ENCODE data around the gene RSU1.

The RSU1 gene

DNA sequence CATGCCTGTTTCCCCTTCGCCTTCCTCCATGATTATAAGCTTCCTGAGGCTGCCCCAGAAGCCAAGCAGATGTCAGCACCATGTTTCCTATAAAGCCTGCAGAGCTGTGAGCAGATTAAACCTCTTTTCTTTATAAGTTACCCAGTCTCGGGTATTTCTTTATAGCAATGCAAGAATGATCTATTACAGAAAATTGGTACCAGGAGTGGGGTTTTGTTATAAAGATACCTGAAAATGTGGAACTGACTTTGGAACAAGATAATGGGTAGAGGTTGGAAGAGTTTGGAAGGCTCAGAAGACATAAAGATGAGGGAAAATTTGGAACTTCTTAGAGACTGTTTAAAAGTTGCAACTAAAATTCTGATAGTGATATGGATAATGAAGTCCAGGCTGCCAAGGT is 4.8 kb upstream of the RSU1 start:
- DNase-seq (ENCODE audit: low spot score): no peak

DNA sequence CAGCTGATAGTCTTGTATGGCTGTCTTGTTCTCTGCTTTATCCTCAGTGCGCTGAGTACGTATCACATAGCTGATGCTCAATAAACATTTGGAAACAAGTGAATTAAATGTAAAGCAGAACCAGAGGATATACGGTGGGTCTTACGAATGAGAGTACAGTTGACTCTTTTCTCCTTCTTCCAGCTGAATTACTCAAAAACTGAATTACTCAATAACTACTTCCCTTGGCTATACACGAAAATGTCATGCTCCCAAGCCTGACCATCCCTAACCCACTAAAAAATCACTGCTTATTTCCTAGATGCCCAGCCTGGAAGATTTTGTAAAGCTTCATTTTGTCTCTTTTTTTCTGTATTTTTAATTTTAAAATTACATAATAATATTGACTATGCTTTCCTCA is 3.2 kb upstream of the RSU1 start:
- DNase-seq (ENCODE audit: low spot score): no peak

DNA sequence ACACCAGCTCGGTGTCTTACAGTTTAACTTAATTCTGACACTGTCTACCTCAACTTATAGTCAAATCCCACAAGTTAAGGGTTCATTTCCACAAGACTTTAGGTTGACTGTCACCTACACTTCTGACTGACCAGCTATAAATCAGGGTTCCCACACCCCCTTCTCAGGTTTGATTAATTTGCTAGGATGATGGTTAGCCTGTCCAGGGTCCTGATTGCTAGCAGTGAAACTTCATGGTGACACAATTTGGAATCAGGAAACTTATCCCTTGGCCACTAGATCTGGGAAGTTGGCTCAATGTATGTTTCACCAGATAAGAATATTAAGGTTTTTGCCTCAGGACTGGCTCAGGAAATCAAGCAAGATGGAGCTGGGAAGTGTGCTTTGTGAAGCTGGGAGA is 2.8 kb upstream of the RSU1 start:
- DNase-seq (ENCODE audit: low spot score): no peak

DNA sequence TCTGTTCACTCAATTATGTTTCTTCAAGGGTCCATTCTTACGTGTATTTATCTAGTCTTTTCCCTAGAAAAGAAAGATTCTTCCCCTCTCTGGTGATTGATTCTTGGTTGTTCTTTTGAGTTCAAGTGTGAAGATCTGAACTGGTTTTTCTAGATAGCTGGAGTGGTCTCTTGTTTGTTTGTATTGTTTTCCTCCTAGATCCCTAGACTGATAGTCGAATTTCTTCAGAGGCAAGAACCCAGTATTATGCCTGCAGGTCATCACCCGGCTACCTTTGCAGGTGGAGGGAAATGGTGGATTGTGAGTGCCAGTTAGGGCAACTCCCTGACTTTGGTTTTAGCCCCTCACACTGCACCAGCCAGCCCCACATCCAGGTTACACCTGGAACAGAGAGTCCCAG is 2.2 kb upstream of the RSU1 start:
- no peak for DNase-seq (ENCODE audit: low spot score)

DNA sequence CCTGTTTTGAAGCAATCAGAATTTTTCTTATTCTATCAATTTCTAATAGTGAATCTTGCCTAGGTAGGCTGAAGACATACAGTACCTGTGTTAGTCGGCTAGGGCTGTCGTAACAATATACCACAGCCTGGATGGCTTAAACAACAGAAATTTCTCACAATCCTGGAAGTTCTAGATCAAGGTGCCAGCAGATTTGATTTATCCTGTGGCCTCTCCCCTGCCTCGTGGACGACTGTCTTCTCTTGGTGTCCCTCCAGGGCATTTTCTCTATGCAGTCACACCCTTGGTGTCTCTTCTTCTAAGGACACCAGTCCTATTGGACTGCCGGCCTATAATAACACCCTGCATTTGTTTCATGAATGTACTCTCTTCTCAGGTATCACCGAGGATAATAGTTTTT is 1.8 kb upstream of the RSU1 start:
- no peak for DNase-seq (ENCODE audit: low spot score)

DNA sequence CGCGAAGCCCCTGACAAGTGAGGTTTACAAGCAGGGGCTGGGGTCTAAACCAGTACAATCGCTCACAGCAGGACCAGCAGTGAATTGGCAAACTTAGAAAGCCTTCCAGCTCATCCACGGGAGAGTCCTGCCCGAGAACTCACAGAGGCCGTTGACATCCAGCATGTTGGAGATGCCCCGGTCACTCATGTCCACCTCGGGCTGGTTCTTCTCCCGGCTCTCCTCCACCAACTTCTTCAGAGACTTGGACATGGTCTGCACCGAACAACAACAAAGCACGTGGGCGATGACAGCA is 447 bp downstream of the RSU1 start:
- no peak for DNase-seq (ENCODE audit: low spot score)

DNA sequence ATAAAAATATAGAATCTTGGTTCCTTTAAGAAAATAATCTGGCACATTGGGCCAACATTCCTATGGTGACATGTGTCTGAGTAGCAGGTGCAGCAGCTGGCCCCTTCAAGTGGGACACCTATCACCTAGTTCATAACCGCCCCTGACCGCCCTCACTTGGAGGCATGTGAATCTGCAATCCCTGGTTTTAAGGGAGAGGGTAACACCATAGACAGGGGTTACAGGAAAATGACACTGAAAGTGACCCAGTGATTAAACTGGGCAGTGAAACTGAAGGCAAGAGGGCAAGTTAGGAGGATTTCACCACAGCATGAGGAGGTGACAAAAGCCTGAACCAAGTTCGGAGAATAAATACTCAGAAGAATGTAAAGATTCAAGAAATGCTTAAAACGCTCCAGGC is 1.1 kb downstream of the RSU1 start:
- no peak for DNase-seq (ENCODE audit: low spot score)

DNA sequence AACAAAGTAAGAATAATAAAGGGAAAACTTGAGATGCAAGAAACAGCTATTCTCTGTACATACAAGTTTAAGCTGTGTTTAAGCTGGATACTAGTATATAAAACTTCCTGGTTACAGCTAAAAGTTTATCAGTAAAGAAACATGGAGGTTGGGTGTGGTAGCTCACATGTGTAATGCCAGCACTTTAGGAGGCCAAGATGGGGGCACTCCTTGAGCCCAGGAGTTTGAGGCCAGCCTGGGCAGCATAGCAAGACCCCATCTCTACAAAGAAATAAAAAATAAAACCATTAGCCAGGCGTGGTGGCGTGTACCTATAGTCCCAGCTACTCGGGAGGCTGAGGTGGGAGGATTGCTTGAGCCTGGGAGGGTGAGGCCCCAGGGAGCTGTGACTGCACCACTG is 3.2 kb downstream of the RSU1 start:
- no peak for DNase-seq (ENCODE audit: low spot score)

DNA sequence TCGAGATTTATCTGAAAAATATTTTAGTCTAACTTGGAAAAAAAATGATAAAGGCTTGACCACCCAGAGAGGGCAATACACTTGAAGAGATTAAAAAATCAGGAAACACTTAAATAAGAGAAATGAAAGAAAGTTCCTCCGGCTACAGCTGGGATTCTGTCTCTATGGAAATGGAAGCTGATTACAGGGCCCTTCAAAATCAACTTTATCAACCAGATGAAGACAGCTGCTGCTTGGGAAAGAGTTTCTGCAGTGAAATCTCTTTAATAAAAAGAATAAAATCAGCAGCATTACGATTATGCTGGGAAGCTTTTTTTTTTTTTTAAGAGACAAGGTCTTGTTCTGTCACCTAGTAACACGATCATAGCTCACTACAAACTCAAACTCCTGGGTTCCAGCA is 4.5 kb downstream of the RSU1 start:
- DNase-seq (ENCODE audit: low spot score): no peak

DNA sequence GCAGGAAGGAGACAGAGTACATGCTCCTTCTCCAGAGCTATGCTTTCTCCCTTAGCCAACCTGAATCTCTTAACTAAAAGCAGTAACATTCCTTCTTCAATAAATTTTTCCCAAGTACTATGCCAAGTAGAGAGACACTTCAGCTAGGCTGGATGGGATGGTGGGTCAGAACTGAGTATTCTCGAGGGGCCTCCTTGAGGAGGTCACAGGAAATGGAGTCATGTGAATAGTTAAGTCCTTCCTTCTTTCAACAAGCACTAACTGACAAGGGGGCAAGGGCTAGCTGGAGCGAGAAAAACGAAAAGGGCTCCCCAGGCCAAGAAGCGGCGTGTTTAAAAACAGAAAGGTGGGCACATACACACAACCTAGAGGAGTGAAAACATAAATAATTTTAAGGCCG is 5.5 kb downstream of the RSU1 start:
- no peak for DNase-seq (ENCODE audit: low spot score)

DNA sequence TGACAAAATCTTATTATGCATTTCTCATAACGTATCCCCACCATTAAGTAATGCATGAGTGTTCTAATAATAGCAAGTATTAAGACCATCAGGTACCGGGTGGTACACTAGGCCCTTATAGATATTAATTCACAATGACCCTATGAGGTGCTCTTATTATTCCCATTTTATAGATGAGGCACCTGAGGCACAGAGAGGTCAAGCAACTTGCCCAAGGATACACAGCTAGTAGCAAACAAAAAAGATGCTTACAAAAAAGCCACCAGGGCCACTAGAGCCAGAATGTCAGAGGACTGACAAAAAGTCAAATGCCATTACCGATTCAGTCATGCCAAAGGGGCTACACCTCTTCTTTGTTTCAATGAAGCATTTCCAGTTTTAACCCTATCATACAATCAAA is 5.9 kb downstream of the RSU1 start:
- no peak for DNase-seq (ENCODE audit: low spot score)

DNA sequence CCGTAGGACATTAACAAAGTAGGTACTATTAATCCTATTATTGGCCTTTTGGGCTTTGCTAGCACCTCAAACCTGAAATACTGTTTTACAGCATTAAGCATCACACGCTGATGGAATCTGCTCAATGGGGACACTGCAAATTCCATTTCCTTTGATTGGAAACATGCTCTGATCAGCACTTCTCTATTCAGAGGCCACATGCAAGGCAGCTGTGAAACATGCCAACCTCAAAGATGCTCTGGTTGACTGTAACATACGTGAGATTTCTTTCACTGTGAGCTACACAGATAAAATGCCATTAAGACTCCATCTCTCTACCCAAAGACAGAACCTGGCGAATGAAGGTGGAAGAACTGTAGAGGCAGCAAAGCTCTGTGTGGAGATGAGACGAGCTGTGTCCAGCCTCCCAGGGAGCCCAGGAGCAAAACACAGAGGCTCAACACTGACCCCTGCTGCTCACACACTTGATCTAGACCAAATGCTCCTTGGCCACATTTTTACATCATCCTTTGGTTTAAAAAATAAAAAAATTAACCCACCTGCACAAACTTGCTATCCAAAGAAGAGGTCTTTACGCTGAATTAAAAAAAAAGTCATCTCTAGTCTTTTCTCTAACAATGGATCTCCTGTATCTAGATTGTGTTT is 8.0 kb downstream of the RSU1 start:
- peak; percentile 43 for DNase-seq (ENCODE audit: low spot score)

DNA sequence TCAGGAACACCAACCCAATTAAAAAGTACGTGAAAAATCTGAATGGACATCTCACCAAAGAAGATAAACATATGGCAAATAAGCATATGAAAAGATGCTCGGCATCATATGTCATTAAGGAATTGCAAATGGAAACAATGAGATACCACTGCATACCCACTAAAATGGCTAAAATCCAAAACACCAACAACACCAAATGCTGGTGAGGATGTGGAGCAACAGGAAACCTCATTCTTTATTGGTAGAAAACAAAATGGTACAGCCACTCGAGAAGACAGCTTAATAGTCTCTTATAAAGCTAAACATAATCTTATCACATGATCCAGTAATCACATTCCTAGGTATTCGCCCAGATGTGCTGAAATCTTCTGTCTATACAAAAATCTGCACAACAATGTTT is 13.1 kb downstream of the RSU1 start:
- no peak for DNase-seq (ENCODE audit: low spot score)

DNA sequence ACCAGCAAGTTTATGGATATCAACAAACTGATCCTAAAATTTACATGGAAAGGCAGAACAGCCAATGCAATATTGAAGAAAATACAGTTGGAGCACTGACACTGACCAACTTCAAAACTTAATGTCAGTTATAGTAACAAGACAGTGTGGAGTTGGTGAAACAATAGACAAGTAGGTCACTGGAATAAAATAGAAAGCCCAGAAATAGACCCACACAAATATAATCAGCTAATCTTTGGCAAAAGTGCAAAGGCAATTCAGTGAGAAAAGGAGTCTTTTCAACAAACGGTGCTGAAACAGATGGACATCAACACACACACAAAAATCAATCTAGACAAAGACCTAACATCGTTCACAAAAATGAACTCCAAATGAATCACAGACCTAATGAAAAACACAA is 13.8 kb downstream of the RSU1 start:
- DNase-seq (ENCODE audit: low spot score): no peak

DNA sequence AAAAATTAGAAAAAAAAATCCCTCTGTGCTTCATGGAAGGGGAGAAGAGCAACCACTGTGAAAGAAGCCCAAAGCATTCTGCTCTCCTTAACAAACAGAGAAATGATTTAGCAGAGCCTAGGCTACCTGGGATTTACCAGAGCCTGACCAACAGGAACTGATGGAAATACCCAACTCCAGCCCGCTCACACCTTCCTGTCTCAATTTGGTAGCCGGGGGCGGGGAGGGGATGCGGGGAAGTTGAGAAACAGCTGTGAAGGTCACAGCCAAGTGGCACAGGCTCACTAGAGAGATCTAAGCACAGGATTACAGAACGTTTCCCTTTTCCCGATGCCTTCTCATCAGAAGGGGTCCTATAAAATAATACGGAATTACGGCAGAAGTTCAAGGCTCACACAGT is 17.6 kb downstream of the RSU1 start:
- no peak for DNase-seq (ENCODE audit: low spot score)

DNA sequence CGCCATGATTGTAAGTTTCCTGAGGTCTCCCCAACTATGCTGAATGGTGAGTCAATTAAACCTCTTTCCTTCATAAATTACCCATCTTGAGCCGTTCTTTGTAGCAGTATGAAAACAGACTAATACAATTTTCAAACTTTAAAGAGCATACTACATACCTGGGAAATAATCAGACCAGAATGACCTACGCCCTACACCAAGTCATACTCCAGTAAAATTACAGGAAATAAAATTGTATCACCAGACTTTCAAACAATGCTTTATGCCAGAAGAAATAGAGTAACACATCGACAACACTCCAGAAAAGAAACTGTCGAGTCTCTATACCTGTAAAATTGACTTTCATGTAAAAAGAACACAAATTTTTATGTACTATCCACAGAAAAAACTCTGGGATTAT is 18.7 kb downstream of the RSU1 start:
- no peak for DNase-seq (ENCODE audit: low spot score)

DNA sequence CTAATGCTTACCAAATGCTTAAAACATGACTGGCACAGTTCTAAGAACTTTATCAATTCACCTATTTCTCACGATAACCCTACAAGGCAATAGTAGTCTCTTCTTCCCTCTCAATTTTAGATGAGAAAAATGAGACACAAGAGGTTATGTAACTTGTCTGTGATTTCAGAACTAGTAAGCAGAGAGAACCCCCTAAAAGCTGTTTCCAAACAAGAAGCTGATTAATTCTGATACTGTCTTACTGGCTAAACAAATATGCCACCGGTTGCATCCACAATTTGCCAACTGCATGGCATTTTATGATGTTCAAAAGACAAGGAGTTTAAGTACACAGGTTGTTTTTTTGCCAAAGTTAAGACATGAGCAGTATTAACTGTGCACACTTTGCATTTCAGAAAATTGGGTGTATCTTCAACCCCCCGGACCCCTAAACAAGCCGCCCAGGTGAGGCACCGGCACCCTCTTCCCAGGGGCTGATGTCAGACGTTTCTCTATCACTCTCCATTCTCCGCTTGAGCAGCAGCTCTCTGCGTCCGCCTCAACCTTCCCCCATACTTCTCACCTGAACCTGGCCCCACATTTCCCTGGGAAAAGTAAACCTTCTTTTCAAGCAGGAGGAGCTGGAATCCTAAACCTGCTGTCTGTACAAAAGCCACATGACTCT is 21.7 kb downstream of the RSU1 start:
- DNase-seq (ENCODE audit: low spot score): no peak

DNA sequence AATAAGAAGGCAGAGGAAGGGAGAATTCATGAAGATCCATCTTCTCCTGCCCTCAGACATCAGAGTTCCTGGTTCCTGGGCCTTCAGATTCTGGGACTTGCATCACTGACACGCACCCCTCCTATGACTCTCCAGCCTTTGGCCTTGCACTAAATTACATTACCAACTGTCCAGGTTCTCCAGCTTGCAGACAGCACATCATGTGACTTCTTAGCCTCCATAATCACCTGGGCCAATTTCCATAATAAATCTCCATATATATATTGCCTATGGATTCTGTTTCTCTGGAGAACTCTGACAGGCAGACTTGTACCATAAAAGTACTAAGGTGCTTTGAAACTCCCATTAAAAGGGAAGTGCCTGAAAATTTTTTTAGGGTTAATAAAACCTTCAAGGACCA is 23.2 kb downstream of the RSU1 start:
- no peak for DNase-seq (ENCODE audit: low spot score)

DNA sequence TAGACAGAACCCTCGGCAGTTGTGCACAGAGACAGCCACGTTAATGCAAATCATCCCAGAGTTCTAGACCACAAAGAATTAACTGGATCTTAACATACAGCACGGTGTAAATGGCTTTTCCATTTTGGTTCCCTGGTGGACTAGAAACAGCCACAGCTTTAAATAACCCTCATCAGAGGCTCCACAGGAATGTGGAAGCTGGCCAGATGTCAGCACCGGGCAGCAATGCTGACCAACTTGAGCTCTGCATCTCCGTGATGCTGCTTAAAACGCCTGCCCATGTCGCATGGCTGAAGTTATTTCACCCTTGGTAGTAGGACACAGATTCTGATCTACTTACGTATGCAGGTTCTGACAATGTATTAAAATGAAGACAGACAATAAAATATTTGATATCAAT is 24.5 kb downstream of the RSU1 start:
- DNase-seq (ENCODE audit: low spot score): no peak

DNA sequence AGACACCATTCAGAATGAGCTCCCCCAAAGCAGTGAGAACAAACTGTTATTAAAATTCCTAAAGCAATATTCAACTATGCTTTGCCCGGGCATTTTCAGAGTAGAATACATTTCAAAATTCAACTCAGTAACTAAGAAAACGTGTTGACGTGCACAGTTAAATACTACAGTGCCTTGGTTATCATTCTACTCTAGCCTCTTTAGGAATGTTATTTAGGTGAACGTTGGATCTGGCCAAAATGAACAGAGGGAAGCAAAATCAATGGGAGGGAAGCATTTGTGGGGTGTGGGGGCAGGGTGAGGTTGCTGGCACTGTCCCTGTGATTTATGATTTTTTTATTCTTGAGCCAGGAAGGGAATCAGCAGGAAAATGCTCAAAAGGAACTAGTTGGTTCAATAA is 27.5 kb downstream of the RSU1 start:
- no peak for DNase-seq (ENCODE audit: low spot score)

DNA sequence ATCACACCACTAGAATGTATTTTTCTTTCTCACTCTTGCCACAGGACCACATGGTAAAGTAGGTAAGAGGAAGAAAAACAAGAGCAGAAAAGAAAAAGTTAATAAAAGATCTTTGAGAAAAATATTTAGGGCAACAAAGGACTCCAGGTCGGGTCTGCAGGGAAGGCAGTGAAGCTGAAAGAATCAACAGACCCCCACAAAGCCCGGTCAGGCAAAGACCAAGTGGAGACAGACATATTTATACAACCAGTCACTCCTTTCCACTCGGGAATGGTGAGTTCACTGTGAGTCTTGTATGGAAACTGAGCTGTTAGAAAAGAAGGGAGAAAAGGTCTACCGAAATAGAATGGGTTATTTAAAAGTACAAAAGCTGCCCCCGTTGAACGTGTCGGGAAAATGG is 28.0 kb downstream of the RSU1 start:
- no peak for DNase-seq (ENCODE audit: low spot score)

DNA sequence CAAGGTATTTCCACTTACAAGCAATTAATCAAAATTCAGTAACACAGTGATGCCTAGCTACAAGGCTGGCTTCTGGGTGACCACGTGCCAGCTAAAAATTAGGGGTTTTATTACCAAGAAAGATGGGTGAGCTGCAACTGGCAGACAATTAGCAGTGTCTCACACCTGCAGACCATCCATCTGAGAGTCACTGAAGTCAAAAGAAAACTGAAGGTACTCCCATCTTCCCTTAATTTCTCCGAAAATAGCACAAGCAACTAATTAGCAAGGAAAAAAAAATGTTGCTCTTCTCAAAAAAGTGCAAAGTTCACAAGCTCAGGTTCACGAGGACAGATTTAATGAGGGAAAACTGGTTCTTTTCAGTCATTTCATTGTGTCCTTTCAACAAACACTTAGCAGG is 28.4 kb downstream of the RSU1 start:
- no peak for DNase-seq (ENCODE audit: low spot score)

DNA sequence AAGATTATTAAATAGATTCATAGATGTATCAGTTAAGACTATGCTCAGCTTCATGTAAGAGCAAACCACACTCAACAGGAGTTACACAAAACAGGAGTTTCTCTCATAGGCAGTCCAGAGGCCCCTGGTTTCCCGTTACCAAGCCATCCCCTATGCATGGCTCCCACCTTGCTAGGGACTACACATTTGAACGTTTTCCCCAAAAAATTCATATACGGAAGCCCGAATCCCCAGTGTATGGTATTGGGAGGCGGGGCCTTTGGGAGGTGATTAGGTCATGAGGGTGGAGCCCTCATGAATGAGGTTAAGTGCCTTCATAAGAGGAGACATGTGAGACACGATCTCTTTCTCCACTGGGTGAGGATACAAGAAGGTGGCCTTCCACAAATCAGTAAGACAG is 29.1 kb downstream of the RSU1 start:
- DNase-seq (ENCODE audit: low spot score): no peak

DNA sequence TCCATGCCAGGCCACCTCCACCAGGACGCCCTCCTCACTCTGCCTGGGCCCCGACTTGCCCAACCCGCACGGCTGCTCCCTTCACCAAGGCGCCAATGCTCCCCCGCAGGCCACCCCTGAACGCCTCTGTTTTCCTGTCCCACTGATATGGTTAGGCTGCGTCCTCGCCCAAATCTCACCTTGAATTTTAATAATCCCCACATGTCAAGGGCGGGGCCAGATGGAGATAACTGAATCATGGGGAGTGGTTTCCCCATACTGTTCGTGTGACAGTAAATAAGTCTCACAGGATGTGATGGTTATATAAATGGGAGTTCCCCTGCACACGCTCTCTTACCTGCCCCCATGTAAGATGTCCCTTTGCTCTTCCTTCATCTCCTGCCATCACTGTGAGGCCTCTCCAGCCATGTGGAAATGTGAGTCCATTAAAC is 29.8 kb downstream of the RSU1 start:
- no peak for DNase-seq (ENCODE audit: low spot score)

Measured in Ammon's horn (tissue), 1 donor.